Testis (tissue), 3 donors: ENCODE results near the gene ZNF248. TPM values are rescaled to one million over a fixed set of nuclear protein-coding genes. Genes with fewer than 3 reads are reported as not detected.

Experiments
- DNase-seq: peaks from one replicate; pipeline ENCODE4 v3.0.0-alpha.2; 2019
- H3K27ac ChIP-seq, 2 donors: fragments of 200-600 bp; sonication (generic); one replicate each; pipeline ENCODE4 v1.5.1; 2019
- H3K27me3 ChIP-seq: fragments of 200-600 bp; sonication (generic); one replicate; pipeline ENCODE4 v1.5.1; 2019
- H3K36me3 ChIP-seq: fragments of 200-600 bp; sonication (generic); one replicate; pipeline ENCODE4 v1.5.1; 2017; ENCODE audit warnings: low read depth; ENCODE audit errors: missing control alignments
- H3K4me1 ChIP-seq: fragments of 200-600 bp; sonication (generic); one replicate; pipeline ENCODE4 v1.5.1; 2019
- H3K4me3 ChIP-seq, 2 donors: fragments of 200-600 bp; sonication (generic); one replicate each; pipeline ENCODE4 v1.5.1; 2017 to 2019
- H3K9me3 ChIP-seq: fragments of 200-600 bp; sonication (generic); one replicate; pipeline ENCODE4 v1.5.1; 2017
- POLR2A ChIP-seq: fragments of 450-650 bp; IDR thresholded peaks from one replicate; pipeline ENCODE4 v1.6.1; 2017; ENCODE audit warnings: antibody characterized with exemption, mild to moderate bottlenecking, moderate library complexity
- WGBS, 2 donors: methylation state at CpG; one replicate each; pipeline ENCODE4 v1.1.5; 2018; 5-methylcytosine and 5-hydroxymethylcytosine counted together
- intact Hi-C: fragments of 100-400 bp; cut with DNase I; formaldehyde crosslinking; loops from one replicate; pipeline ENCODE4 v1.15.1; 2023; ENCODE audit warnings: low total_unique reads
- polyA plus RNA-seq: library from polyadenylated mRNA; stranded (reverse); fragments of 350-450 nt; fragmentation: Illumina TruSeq; extraction: RNeasy Lipid Tissue Mini Kit (QIAGEN cat#74804); gene quantifications from one replicate; pipeline ENCODE4 v1.2.3, GENCODE V29; 2014; ENCODE audit warnings: low read depth, low replicate concordance; ENCODE audit not compliant: insufficient read depth
- total RNA-seq, 2 donors: library from RNA; depleted of rRNA; stranded (reverse); fragments of >200 nt; gene quantifications; one replicate each; pipeline ENCODE4 v1.2.3, GENCODE V29; 2016
- TF ChIP-seq, protein P1 (sequence below), 3 experiments: fragments of 450-650 bp in 2 of 3; fragments of 200-600 bp in 1 of 3; sonication (generic) in 1 of 3; IDR thresholded peaks; one replicate each; pipeline ENCODE4 v1.5.1; 2016 to 2019; ENCODE audit warnings: antibody characterized with exemption in 3 of 3, mild to moderate bottlenecking in 2 of 3, moderate library complexity in 1 of 3

ZNF248 gene
- total and polyA plus RNA-seq, 3 donors from 2014 or later: 13.5 to 25.2 (median 24.2) TPM

DNA sequence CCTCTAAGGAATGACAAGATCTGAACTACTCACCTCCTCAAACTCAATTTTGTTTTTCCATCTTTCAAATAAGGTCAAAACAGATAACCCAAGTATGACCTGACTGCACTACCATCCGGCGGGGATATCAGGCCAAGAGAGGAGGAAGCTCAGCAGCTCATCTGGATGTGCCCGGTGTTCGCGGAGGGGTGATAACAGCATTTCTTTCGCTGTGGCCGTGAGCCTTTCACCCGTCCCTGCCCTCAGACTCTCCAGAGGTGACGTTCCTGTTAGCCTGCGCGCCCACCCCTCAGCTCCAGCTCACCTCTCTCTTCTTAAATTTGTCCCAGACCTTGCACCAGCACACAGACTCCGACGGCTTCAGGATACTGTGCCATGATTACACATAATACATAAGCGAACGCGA is 526 bp downstream of the ZNF248 start:
- peaks cover 15% of the 10 kb centered on the region for H3K4me1 ChIP-seq
- TF ChIP-seq, protein P1, sequence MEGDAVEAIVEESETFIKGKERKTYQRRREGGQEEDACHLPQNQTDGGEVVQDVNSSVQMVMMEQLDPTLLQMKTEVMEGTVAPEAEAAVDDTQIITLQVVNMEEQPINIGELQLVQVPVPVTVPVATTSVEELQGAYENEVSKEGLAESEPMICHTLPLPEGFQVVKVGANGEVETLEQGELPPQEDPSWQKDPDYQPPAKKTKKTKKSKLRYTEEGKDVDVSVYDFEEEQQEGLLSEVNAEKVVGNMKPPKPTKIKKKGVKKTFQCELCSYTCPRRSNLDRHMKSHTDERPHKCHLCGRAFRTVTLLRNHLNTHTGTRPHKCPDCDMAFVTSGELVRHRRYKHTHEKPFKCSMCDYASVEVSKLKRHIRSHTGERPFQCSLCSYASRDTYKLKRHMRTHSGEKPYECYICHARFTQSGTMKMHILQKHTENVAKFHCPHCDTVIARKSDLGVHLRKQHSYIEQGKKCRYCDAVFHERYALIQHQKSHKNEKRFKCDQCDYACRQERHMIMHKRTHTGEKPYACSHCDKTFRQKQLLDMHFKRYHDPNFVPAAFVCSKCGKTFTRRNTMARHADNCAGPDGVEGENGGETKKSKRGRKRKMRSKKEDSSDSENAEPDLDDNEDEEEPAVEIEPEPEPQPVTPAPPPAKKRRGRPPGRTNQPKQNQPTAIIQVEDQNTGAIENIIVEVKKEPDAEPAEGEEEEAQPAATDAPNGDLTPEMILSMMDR (IDR thresholded peaks at IDR 0.05): no peak
- no peak for TF ChIP-seq POLR2A
- H3K4me3 ChIP-seq: peak overlapping the region; percentile 88 to 97
- peak; percentile 54 for DNase-seq
- intact Hi-C loops: no loop called here
- H3K27me3 ChIP-seq: no peaks in the 10 kb centered on the region
- H3K9me3 ChIP-seq: no peaks in the 10 kb centered on the region
- peak overlapping the region; percentile 100 for H3K27ac ChIP-seq
- no peaks in the 10 kb centered on the region for H3K36me3 ChIP-seq
- WGBS, 2 donors: 0% methylated on average over 16 of the region's 16 CpGs

DNA sequence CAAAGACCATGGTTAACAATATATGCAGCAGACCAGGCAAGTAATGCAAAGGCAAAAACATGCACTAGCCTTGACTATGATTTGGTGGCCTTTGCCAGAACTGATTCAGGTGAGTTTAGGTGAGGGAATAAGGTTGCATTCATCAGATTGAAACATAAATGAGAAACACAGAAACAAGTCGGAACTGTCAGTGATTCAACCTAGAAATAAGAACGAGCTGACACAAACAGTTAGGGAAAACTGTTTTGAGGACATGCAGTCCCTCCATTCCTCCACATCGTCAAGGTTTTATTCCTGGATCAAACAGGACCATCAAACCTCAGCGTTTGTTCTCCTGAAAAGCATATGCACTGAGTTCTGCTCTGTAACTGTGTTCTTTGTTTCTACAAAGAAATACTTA is 1.8 kb downstream of the ZNF248 start:
- Histone ChIP-seq H3K27ac (peak overlapping the region in 1 of 2 donors; percentile 13), H3K36me3 (no peaks in the 10 kb centered on the region), H3K4me3 (no peak overlapping the region), H3K4me1 (peaks cover 15% of the 10 kb centered on the region), H3K27me3 (no peaks in the 10 kb centered on the region), H3K9me3 (no peaks in the 10 kb centered on the region)
- intact Hi-C loops: no loop called here
- DNase-seq: no peak
- 17 to 27% methylated on average over 4 of the region's 4 CpGs for WGBS, 2 donors
- TF ChIP-seq, protein P1 (IDR thresholded peaks at IDR 0.05): no peak
- TF ChIP-seq POLR2A: no peak

DNA sequence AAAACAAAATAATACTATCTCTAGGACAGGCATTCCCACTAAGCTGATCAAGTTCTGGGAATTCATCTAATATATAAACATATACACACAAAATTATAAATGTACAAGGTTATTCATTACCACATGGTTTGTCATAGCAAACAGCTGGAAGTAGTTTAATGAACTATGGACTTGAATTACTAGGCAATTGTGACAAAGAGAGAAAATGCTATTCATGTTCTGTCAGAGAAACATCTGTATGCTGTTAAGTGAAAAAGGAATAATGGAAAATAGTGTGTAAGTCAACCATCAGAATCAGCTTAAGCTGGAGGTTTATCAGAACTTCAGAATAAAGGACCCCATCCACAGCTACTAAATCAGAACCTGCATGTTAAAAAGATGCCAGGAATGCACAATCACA is 2.8 kb downstream of the ZNF248 start:
- H3K9me3 ChIP-seq: no peaks in the 10 kb centered on the region
- no peak overlapping the region for H3K4me3 ChIP-seq
- TF ChIP-seq, protein P1 (IDR thresholded peaks at IDR 0.05): no peak
- no peak for TF ChIP-seq POLR2A
- H3K4me1 ChIP-seq: peaks cover 15% of the 10 kb centered on the region
- H3K27me3 ChIP-seq: no peaks in the 10 kb centered on the region
- H3K27ac ChIP-seq: no peak overlapping the region
- no peaks in the 10 kb centered on the region for H3K36me3 ChIP-seq
- DNase-seq: no peak
- intact Hi-C loops: no loop called here

DNA sequence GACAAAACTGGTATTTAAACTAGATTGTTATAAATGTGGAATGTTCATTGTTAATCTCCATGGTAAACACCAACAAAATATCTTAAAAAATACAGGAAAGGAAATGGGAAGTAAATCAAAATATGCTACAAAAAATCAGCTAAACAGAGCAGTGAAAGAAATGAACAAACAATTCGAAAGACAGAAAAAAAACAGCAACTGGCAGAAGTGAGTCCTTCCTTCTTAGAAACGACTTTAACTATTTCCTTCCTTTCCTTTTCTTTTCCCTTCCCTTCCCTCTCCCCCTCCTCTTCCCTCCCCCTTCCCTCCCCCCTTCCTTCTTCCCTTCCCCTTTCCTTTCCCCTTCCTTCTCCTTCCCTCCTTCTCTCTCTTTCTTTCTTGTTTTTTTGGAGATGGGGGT is 12.8 kb downstream of the ZNF248 start:
- H3K36me3 ChIP-seq: no peaks in the 10 kb centered on the region
- TF ChIP-seq POLR2A: no peak
- TF ChIP-seq, protein P1 (IDR thresholded peaks at IDR 0.05): no peak
- DNase-seq: no peak
- H3K4me3 ChIP-seq: no peak overlapping the region
- 77 to 89% methylated on average over 2 of the region's 2 CpGs for WGBS, 2 donors
- no peaks in the 10 kb centered on the region for H3K9me3 ChIP-seq
- no peaks in the 10 kb centered on the region for H3K4me1 ChIP-seq
- intact Hi-C loops: no loop called here
- H3K27ac ChIP-seq: no peak overlapping the region
- no peaks in the 10 kb centered on the region for H3K27me3 ChIP-seq

DNA sequence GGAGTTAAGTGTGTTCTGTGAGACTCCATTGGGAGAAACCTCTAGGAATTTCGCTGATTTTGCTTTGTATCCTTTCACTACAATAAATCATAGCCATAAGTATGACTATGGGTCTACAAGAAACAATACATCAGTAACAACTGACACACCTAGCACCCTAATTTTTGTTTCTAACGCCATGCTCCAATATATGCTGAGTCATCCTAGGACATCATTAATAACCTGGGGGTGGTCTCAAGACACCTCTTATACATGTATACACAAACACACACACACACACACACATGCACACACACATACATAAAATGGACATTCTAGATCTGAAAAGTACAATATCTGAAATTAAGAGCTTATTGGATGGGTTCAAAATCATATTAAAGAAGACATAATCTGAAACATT is 18.2 kb downstream of the ZNF248 start:
- 89 to 97% methylated on average over 2 of the region's 2 CpGs for WGBS, 2 donors
- intact Hi-C loops: no loop called here
- Histone ChIP-seq H3K27me3 (no peaks in the 10 kb centered on the region), H3K27ac (no peak overlapping the region), H3K36me3 (no peaks in the 10 kb centered on the region), H3K4me3 (no peak overlapping the region), H3K9me3 (no peaks in the 10 kb centered on the region), H3K4me1 (no peaks in the 10 kb centered on the region)
- TF ChIP-seq POLR2A: no peak
- TF ChIP-seq, protein P1 (IDR thresholded peaks at IDR 0.05): no peak
- no peak for DNase-seq
